ENCODE data around the gene SMIM8. TPM values are rescaled to one million over a fixed set of nuclear protein-coding genes. Genes with fewer than 3 reads are reported as not detected.
"Not testable (repeated sequence)": the region's sequence is repeated elsewhere in the genome, so short reads cannot be mapped to it uniquely, and the experiment has no call there.

Gene SMIM8, protein sequence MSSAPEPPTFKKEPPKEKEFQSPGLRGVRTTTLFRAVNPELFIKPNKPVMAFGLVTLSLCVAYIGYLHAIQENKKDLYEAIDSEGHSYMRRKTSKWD
- 10 to 100 TPM in 1 of 2 donors, 1 to 10 TPM in 1; 3.1 to 10.9 TPM for total RNA-seq

GRCh38 chr6:87322304-87323212, at the start of gene SMIM8:
Gene SMIM8 (plus strand): TSS chr6:87322588. CDS start chr6:87337032, 14,444 bp downstream.
- peak within 1 kb of the TSS; percentile 84 to 96 for H3K27ac Mint-ChIP-seq
- peaks cover 9 to 14% of the 10 kb centered on the region in 2 donors for H3K36me3 Mint-ChIP-seq
- peak; percentile 86 to 95 for DNase-seq (ENCODE audit: low spot score in 2 of 2)
- ATAC-seq = peak; percentile 98
- peaks cover 7 to 12% of the 10 kb centered on the region in 2 donors for H3K9me3 Mint-ChIP-seq

- Mint-ChIP-seq H3K36me3 (no peaks in the 10 kb centered on the region), H3K9me3 (peaks cover 4 to 8% of the 10 kb centered on the region in 2 donors), H3K27ac (peak overlapping the region in 1 of 2 donors; percentile 12)
- ATAC-seq = peak in 1 of 2 donors; percentile 24
- DNase-seq (ENCODE audit: low spot score in 2 of 2) = no peak
Observed at GRCh38 chr6:87274660-87275274, 47.6 kb upstream of the SMIM8 start.

- DNase-seq (ENCODE audit: low spot score in 2 of 2) = no peak
- H3K27ac Mint-ChIP-seq = no peak overlapping the region
- H3K36me3 Mint-ChIP-seq = no peaks in the 10 kb centered on the region
- ATAC-seq = no peak
- peaks cover 4 to 8% of the 10 kb centered on the region in 2 donors for H3K9me3 Mint-ChIP-seq
Observed at GRCh38 chr6:87276624-87277023, 45.8 kb upstream of the SMIM8 start.

- peak in 1 of 2 donors; percentile 23 for ATAC-seq
Observed at GRCh38 chr6:87277123-87277522, 45.3 kb upstream of the SMIM8 start.

GRCh38 chr6:87279196-87279595, 43.2 kb upstream of the SMIM8 start:
- ATAC-seq (no peak), DNase-seq (ENCODE audit: low spot score in 2 of 2) (no peak)
- Mint-ChIP-seq H3K9me3 (no peaks in the 10 kb centered on the region), H3K27ac (peak overlapping the region in 1 of 2 donors; percentile 67), H3K36me3 (no peaks in the 10 kb centered on the region)

More at GRCh38 chr6:87277123-87277522, 45.3 kb upstream of the SMIM8 start:
- DNase-seq (ENCODE audit: low spot score in 2 of 2) = no peak
- Mint-ChIP-seq H3K27ac (no peak overlapping the region), H3K9me3 (peaks cover 3 to 4% of the 10 kb centered on the region in 2 donors), H3K36me3 (no peaks in the 10 kb centered on the region)

DNA sequence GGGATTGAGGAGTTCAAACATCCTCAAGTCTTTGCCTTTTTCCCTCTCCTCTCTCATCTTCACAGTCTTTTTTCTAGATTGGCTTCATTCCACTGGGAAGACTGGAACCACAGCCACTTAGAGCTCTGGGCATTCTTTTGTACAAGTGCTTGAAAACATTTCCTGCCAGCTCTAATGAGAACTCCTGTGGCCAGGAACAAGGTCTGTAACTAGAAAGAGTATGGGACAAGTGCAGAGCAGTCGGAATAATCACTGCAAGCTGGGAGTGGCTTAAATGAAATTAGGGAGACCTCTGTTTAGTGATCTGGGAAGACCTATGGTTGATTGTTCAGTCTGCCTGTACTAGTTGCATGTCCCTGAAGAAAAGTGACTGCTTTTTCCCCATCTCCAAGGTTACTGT, 41.0 kb upstream of the SMIM8 start:
- DNase-seq (ENCODE audit: low spot score in 2 of 2) (no peak), ATAC-seq (peak in 1 of 2 donors; percentile 18)
- Mint-ChIP-seq H3K9me3 (no peaks in the 10 kb centered on the region), H3K36me3 (no peaks in the 10 kb centered on the region), H3K27ac (no peak overlapping the region)

DNA sequence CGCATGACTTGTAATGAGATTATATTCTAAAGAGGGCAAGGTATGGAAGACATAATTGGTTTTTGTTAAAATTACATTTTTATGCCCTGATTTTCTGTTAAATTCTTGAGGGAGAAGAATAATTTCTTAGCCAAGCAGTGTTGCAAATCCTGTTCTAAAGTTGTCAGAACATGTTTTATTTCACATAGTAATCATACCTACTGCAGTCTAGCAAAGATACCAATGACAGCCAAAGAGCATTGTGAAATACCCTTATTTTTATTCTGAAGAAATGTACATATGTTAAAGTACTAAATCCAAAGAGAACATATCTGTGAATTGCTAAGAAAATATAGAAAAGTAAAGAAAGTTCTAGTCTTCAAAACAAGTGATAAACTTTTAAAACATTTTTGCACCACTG, 39.6 kb upstream of the SMIM8 start:
- ATAC-seq (no peak), DNase-seq (ENCODE audit: low spot score in 2 of 2) (no peak)
- H3K27ac Mint-ChIP-seq = no peak overlapping the region
- H3K9me3 Mint-ChIP-seq = no peaks in the 10 kb centered on the region
- no peaks in the 10 kb centered on the region for H3K36me3 Mint-ChIP-seq

- DNase-seq (ENCODE audit: low spot score in 2 of 2) (no peak), ATAC-seq (no peak)
- Mint-ChIP-seq H3K36me3 (no peaks in the 10 kb centered on the region), H3K27ac (no peak overlapping the region), H3K9me3 (no peaks in the 10 kb centered on the region)
Observed at GRCh38 chr6:87283461-87283860, 38.9 kb upstream of the SMIM8 start.

DNA sequence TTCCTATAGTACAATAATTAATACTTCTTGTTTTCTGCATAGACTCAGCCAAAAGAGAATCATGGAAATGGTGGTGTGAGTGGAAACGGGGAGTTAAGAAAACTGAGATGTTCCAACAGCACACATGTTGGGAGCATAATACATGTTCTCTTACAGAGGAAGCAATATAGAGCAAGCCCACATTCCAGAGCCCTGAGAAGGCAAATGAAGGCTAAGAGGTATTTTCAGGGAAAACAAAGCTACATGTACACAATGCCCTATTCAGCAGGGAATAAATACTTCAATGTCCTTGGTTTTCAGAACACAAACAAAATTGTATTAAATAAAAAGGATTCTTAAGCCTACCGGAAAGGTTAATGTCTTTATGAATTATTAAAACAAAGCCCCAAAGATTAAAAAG, 35.1 kb upstream of the SMIM8 start:
- Mint-ChIP-seq H3K36me3 (no peaks in the 10 kb centered on the region), H3K9me3 (no peaks in the 10 kb centered on the region), H3K27ac (no peak overlapping the region)
- no peak for DNase-seq (ENCODE audit: low spot score in 2 of 2)
- no peak for ATAC-seq

DNA sequence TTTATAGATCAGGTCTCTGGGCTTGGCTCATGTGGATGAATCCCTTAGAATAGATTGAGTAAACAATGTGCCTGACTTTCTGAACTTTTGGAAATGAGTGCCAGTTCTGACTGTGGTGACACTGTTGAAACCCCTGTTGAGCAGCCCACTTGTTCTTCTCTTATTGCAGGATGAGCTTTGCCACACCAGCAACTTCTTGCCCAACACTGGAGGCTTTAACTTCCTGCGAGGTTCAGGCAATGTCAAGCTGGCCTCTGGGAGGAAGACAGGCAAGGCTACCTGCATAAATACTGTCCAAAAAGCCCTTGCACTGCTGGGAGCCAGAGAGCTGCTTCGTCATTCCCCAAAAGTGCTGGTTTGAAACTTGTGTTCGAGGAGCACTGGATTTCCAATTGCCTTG, 32.8 kb upstream of the SMIM8 start:
- Mint-ChIP-seq H3K9me3 (no peaks in the 10 kb centered on the region), H3K27ac (no peak overlapping the region), H3K36me3 (no peaks in the 10 kb centered on the region)
- ATAC-seq = no peak
- no peak for DNase-seq (ENCODE audit: low spot score in 2 of 2)

DNA sequence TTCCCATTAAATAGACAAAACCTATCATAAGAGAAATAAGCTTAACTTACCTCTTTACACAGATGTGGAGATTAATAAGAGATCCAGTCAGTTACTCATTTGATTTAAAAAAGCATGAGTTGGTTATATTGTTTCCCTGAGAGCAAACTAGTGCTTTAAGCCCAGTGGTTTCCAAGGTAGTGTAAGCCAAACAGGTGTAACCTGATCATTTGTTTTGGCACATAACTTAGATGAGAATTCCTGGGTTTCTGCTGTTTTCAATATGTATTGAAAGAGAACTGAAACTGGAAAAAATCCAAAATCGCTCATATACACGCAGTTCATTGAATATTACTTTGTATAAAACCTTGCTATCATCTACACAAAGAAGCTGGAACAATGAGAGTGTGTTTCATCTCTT, 30.5 kb upstream of the SMIM8 start:
- no peaks in the 10 kb centered on the region for H3K9me3 Mint-ChIP-seq
- ATAC-seq = no peak

GRCh38 chr6:87293526-87293925, 28.9 kb upstream of the SMIM8 start:
- H3K27ac Mint-ChIP-seq = no peak overlapping the region
- DNase-seq (ENCODE audit: low spot score in 2 of 2) = no peak
- no peaks in the 10 kb centered on the region for H3K9me3 Mint-ChIP-seq
- H3K36me3 Mint-ChIP-seq = no peaks in the 10 kb centered on the region
- ATAC-seq = no peak

More for the DNA sequence above, 30.5 kb upstream of the SMIM8 start:
- Mint-ChIP-seq H3K36me3 (no peaks in the 10 kb centered on the region), H3K27ac (no peak overlapping the region)
- no peak for DNase-seq (ENCODE audit: low spot score in 2 of 2)

GRCh38 chr6:87297119-87297518, 25.3 kb upstream of the SMIM8 start:
- ATAC-seq = no peak
- peaks cover 1% of the 10 kb centered on the region in 2 donors for H3K9me3 Mint-ChIP-seq
- peaks cover 2 to 6% of the 10 kb centered on the region in 2 donors for H3K36me3 Mint-ChIP-seq
- DNase-seq (ENCODE audit: low spot score in 2 of 2) = no peak
- H3K27ac Mint-ChIP-seq = no peak overlapping the region

DNA sequence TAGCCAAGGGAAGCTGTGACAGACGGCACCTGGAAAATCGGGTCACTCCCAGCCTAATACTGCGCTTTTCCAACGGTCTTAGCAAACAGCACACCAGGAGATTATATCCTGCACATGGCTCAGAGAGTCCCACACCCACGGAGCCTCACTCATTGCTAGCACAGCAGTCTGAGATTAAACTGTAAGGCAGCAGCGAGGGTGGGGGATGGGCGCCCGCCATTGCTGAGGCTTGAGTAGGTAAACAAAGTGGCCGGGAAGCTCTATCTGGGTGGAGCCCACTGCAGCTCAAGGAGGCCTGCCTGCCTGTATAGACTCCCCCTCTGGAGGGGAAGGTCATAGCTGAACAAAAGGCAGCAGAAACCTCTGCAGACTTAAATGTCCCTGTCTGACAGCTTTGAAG, 21.1 kb upstream of the SMIM8 start:
- ATAC-seq; H3K27ac Mint-ChIP-seq; DNase-seq (ENCODE audit: low spot score in 2 of 2): not testable (repeated sequence)
- Mint-ChIP-seq H3K36me3 (peaks cover 14 to 29% of the 10 kb centered on the region in 2 donors), H3K9me3 (peaks cover 10 to 14% of the 10 kb centered on the region in 2 donors)

GRCh38 chr6:87308970-87309369, 13.4 kb upstream of the SMIM8 start:
- ATAC-seq (no peak), DNase-seq (ENCODE audit: low spot score in 2 of 2) (no peak)
- H3K9me3 Mint-ChIP-seq = peaks cover 1 to 3% of the 10 kb centered on the region in 2 donors
- no peak overlapping the region for H3K27ac Mint-ChIP-seq
- peaks cover 4 to 7% of the 10 kb centered on the region in 2 donors for H3K36me3 Mint-ChIP-seq

DNA sequence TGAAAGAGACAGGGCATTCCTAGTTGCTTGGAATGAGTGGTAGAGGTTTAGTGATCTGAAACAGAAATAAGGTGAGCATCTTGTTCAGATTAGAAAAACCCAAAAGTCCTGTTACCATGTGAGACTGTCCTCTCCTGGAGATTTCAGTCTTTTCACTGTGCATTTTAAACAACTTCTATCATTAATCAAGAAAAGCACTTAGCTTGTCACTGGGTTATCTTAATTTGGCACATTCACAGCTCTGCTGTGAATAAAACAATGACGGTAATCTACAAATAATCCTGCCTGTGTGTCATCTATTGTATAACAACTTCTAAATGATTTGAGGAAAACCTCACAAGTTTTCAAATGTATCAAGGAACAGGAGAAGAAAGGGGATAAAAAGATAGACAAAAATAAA, 9.5 kb upstream of the SMIM8 start:
- no peak overlapping the region for H3K27ac Mint-ChIP-seq
- H3K36me3 Mint-ChIP-seq = no peaks in the 10 kb centered on the region
- DNase-seq (ENCODE audit: low spot score in 2 of 2) = no peak
- ATAC-seq = no peak
- H3K9me3 Mint-ChIP-seq = no peaks in the 10 kb centered on the region

DNA sequence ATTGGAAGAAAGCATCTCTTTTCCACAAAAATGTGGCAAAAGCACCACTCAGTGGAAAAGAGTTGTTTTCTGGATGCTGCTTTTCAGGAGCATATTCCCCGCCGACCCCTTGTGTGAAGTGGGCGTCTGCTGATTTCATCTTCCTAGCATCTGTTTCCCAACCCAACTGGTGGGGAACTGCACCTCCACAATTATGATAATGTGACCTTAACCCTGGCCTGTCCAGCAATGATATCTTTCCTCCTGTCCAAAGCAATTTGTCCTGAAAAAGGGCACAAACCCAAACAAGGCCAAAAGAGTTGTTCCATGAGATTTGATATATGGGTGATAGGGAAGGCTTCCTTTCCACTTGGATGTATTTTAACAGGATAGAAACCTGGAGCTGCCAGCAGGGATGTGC, 7.3 kb upstream of the SMIM8 start:
- Mint-ChIP-seq H3K36me3 (no peaks in the 10 kb centered on the region), H3K27ac (no peak overlapping the region), H3K9me3 (no peaks in the 10 kb centered on the region)
- no peak for ATAC-seq
- DNase-seq (ENCODE audit: low spot score in 2 of 2) = no peak
